Measurements from ENCODE around the gene SPHK2.
A peak's percentile ranks its signal among the peaks of the same experiment; 100 is the strongest.

DNA sequence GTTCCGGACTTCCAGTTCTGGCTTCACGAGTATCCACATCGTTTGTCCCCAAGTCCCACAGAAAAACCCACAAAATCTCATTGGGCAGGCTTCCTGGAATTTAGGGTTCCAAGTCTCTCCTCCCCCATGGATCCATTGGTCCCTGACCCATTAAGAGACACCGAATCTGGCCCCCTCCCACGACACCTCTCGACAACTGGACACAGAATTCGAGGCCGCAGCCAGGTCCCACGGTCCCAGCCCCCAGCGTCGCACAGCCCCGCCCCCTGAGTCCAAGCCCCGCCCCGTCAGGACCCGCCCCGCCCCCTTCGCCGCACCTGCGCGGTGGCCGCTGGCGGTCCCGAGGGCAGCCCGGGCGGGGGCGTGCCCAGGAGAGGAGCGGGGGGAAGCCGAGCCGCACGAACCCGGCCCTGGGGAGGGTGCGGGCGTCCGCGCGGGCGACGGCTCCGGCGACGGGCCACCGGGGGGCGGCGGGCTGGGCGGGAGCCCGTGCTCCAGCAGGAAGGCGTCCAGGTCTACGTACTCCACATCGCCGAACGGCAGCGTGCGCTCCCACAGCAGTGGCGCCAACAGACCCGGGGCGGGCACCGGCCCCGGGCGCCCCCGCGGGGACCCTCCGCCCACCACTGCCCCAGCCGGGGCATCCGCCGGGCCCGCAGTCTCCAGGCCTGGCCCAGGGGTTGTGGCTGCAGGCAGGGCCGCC is 16.1 kb downstream of the SPHK2 start:
- TF ChIP-seq CTCF (IDR thresholded peaks at IDR 0.05 in 2 of 3, conservative IDR thresholded peaks at IDR 0.05 in 1 of 3; ENCODE audit: borderline replicate concordance in 1 of 3, insufficient read depth in 1 of 3, low read depth in 2 of 3, low read length in 2 of 3): no peak
- TF ChIP-seq ZNF274 (IDR thresholded peaks at IDR 0.05; ENCODE audit: low read depth, low read length): no peak
- no peak for TF ChIP-seq CEBPB (IDR thresholded peaks at IDR 0.05; ENCODE audit: low read depth)
- TF ChIP-seq, protein P1, sequence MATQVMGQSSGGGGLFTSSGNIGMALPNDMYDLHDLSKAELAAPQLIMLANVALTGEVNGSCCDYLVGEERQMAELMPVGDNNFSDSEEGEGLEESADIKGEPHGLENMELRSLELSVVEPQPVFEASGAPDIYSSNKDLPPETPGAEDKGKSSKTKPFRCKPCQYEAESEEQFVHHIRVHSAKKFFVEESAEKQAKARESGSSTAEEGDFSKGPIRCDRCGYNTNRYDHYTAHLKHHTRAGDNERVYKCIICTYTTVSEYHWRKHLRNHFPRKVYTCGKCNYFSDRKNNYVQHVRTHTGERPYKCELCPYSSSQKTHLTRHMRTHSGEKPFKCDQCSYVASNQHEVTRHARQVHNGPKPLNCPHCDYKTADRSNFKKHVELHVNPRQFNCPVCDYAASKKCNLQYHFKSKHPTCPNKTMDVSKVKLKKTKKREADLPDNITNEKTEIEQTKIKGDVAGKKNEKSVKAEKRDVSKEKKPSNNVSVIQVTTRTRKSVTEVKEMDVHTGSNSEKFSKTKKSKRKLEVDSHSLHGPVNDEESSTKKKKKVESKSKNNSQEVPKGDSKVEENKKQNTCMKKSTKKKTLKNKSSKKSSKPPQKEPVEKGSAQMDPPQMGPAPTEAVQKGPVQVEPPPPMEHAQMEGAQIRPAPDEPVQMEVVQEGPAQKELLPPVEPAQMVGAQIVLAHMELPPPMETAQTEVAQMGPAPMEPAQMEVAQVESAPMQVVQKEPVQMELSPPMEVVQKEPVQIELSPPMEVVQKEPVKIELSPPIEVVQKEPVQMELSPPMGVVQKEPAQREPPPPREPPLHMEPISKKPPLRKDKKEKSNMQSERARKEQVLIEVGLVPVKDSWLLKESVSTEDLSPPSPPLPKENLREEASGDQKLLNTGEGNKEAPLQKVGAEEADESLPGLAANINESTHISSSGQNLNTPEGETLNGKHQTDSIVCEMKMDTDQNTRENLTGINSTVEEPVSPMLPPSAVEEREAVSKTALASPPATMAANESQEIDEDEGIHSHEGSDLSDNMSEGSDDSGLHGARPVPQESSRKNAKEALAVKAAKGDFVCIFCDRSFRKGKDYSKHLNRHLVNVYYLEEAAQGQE (IDR thresholded peaks at IDR 0.05; ENCODE audit: low read depth): no peak
- no peak for TF ChIP-seq EZH2phosphoT487 (IDR thresholded peaks at IDR 0.05; ENCODE audit: borderline replicate concordance)
- peak; percentile 31 for TF ChIP-seq POLR2A (IDR thresholded peaks at IDR 0.05; ENCODE audit: borderline replicate concordance, extremely low read depth, insufficient read depth, insufficient read length)
- TF ChIP-seq MAX (IDR thresholded peaks at IDR 0.05): no peak
- no peak for TF ChIP-seq JUND (IDR thresholded peaks at IDR 0.05)
- no peak for TF ChIP-seq EZH2 (IDR thresholded peaks at IDR 0.05)
- no peak for TF ChIP-seq FOSL1 (IDR thresholded peaks at IDR 0.05; ENCODE audit: low read depth)
